HG03432 (cell line): ENCODE results near the gene ADGRB2.
"Not testable (repeated sequence)": the region's sequence is repeated elsewhere in the genome, so short reads cannot be mapped to it uniquely, and the experiment has no call there.

Source experiments
- ATAC-seq: cut with Tn5 transposase; IDR thresholded peaks from one replicate; pipeline ENCODE4 v1.9.1; 2021; ENCODE audit warnings: mild to moderate bottlenecking, moderate library complexity; ENCODE audit not compliant: unreplicated experiment

Gene ADGRB2

DNA sequence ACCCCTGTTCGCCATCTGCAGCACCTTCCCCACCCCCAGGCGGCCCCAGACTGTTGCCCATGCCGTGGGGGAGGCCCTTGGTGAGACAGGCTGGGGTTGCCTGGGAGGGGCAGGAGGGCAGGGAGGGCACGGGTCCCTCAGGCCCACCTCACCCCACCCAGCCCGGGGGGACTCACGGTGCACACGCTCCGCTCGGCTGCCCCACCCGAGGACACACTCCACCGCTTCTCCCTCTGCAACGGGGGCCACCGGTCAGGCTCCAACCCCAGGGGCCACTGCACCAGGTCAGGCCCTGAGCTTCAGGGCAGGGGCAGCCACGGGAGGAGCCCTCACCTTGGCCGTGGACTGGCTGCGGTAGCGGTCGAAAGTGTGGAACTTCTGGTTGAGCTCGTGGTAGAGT lies 36.3 kb downstream of the ADGRB2 start:
- no peak for ATAC-seq

DNA sequence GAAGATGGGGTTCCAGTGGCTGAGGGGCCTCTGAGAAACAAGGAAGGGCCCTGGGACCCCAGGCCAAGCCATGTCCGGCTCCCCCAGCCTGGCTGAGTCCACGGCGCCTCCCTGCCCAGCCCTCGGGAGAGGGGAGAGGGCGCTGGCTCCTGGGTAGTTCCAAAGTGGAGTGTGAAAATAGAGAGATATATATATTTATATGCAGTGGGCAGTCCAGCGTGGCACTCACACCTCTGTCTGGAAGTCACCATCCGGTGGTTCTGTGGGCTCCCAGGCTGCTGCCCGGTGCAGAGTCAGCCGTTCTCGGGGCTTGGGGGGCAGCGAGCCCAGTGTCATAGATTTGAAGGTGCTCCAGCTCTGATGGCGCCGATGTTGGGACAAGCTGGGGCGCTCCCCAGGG lies 36.9 kb downstream of the ADGRB2 start:
- no peak for ATAC-seq

DNA sequence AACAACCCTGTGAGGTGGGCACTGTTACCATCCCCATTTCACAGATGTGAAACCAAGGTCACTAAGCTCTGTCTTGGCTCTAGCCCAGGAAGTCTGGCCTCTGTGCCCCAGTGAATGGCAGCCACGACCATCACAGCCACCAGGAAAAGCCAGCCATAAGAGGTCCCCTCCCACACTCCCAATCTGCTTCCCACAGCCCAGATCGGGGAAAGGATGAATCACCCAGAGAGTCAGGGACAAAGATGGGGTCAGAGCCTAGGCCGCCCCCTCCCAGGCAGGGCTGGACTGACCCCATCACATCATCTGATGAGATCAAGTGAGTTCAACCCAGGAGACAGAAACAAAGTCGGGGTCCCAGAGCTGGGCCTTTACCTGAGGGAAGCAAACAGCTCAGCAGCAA lies 37.4 kb downstream of the ADGRB2 start:
- no peak for ATAC-seq

DNA sequence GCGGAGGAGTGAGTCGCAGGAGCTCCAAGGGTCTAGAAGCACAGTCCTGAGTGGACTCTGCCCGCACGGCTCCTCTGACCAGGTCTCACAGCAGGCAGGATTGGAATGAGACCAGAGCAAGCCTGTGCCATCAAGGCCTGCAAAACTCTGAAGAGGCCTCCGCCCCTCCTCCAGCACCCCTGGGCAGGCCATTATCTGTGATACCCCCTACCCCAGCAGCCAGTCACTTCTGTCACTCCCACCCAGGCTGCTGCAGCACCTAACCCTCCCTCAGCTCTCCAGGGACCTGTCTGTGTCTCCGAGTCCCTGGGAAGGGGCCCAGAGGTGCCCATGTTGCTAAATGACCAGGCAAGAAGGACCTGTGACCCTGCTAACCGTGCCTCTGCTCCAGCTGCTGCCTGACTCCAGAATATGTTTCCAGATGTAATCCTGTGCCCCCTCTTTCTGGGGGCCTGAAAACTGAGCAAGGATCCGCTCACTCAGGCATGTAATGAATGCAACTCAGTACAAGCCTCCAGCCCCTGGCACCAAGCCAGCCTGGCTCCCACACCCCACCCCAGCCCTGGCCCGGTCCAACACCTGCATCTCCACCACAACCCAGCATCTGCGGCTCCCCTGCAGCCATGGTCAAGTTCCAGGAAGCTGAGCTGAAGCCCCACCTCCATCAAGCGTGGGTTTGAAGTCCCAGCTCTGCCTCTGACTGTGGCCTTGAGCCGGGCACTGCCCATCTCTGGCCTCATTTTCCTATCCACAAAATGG lies 38.2 kb downstream of the ADGRB2 start:
- no peak for ATAC-seq

DNA sequence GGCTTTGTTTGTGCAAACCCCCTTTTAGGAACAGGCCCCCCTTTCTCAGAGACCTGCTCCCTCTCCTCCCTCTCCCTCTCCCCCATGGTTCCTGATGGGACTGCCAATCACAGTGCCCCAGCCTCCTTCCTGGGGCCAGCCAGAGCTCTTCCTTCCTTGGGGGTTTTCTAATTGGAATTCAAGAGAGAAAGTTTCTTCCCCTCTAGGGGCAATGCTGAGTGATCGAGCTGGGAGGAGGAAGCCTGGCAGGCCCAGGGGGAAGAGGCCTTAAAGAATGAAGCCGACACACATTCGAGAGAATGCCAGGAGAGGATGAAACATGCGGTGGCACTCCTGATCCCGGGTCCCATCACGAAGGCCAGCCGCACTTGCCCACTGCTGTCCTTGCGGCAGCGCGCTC lies 39.0 kb downstream of the ADGRB2 start:
- no peak for ATAC-seq

DNA sequence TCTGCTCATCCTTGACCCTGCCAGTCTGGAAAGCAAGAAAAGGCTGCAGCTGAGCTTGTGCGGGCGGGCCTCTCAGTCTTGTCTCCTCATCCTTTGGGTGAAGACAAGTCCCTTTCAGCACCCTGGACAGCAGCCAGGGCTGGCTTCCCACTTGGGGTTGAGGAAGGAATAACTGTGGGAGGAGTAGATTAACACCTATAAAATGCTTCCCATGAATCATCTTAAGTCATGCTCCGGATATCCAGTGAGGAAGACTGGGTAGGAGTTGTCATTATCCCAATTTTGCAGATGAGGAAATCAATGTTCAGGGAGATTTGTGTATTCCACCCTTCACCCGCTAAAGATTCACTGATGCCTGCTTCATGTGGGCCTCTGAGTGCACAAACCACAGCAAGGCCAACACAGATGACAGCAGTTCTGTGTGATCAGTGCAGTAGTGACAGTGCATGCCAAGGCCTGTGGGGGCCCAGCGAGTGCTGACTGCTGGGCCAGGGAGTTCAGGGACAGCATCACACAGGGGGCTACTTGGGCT lies 40.2 kb downstream of the ADGRB2 start:
- no peak for ATAC-seq

DNA sequence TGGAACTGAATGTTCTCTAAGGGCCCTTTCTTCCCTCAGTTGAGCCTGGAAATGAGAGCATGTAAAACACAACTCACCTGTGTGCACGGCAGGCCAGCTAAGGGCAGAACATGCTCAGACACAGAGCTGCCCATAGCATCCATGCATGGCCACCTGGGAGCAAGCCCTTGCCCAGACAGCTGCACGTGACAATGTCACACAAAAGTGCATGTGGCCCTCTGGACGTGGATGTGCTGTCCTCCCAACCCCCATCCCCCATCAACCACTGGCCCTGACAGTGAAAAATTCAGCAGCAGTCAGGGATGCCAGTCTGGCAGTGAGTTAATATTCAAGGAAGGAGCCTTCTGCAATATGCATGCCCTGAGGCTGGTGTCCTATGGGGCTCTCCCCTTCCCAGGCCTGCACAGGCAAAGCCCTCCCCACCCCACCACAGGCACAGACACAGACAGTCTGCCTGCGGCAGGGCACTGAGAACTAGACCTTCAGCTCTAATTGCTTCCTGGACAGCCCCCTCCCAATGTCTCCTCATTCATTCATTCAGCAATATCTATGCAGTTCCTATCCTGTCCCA lies 45.7 kb downstream of the ADGRB2 start:
- no peak for ATAC-seq

DNA sequence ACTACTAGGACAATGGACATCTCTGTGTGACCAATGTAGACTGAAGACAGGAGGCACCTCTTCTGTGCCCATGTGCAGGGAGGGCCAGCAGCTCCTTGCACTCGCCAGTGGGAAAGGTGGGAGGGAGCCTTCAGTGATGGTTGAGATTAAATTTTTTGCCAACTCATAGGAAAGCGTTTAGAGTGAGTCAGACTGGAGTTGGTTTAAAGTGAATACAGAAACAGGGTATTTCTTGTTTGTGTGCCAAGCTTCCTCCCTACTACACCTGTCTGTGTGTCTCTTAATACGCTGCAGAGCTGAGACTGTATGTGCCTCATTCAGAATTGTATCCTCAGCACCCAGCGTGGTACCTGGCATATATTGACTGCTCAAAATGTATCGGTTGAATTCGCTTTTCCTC lies 46.8 kb downstream of the ADGRB2 start:
- ATAC-seq = no peak

DNA sequence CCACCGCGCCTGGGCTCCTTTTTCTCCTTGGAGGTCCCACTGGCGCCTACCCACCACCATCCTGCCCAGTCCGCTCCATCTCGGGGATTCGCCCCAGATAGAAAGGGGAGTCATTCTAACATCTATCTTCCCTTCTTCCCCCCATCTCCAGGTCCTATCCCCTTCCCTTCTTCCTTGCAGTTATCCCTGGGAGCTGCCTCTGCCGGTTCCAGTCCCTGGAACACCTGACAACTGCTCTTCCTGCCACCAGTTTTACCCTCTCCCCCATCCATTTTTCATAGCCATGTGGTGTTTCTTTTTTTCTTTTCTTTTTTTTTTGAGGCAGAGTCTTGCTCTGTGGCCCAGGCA lies 48.3 kb downstream of the ADGRB2 start:
- no peak for ATAC-seq

DNA sequence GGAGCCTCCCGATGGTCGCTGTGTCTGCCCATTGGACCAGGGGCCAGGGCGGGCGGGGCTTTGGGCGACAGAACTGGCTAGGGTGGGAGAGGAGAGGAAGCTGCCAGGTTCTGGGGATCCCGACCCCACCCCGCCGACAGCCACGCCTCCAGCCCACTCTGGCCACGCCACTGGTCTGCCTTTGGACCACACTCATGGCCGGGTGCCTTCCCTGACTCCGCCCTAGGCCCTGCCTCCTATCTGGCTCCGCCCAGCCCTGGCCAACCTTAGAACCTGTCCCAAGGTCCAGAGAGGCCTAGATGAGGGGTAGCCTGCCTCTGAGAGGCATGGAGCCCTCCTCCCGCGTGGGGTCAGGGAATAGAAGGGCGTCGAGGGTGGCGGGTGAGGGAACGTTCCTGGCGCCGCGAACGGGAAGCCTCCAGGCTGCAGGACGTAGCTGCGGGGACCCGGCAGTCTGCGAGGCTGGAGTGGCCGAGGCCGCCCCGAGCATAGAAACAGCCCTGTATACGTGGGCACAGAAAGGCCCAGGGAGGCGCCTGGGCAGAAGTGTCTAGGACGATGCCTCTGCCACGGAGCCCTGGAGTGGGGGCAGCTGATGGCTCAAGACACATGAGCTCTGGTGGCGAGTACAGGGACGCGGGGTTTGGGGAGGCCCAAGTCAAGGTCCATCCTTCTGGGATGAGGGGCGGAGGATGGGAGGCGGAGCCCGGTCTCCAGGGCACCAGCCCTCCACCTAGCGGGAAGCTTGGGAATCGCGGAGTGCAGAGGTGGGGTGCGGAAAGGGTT lies 48.9 kb downstream of the ADGRB2 start:
- ATAC-seq = no peak

DNA sequence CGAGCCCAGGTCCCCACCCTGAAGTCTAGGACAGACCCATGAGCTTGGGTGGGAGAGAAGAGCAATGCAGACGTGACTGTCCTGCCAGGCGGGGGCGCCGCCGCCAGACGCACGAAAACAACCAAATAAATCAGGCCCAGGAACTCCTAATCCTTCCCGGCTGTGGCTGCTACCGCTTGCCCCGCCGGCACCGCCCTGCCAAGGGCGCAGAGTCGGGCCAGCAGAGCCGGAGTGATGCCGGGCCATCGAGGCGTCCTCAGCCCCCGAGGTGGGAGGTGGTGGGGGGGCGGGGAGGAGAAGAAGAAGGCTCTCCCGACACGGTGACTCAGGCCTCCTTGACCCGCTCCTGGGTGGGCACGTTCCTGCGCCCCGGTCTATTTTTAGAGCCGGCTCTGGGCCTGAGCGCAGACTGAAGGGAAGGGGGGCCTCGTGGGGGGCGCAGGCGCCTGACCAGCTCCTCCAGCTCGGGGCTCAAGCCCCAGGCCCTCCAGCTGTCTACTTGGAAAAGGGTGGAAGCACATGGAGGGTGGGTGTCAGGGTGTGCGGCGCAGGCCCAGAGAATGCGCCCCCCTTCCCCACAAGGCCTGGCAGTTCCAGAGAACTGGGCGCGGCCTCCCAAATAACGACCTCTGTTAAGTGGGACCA lies 49.6 kb downstream of the ADGRB2 start:
- no peak for ATAC-seq

DNA sequence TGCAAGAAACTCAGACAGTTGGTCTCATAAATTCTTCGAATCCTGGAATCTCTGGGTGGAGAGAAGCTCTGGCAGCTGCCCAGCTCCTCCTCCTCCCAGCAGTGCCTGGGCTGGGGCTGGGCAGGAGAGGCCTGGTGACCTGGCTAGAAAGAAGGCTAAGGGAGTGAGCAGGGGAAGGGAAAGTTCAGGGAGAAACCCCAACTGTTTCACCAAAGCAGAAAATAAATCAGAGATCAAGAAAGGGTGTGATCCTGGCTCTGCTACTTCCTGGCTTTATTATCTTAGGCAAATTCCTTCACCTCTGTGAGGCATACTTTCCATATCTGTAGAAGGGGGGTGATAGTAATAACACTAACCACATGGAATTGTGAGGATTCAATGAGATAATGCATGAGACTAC lies 51.5 kb downstream of the ADGRB2 start:
- no peak for ATAC-seq

DNA sequence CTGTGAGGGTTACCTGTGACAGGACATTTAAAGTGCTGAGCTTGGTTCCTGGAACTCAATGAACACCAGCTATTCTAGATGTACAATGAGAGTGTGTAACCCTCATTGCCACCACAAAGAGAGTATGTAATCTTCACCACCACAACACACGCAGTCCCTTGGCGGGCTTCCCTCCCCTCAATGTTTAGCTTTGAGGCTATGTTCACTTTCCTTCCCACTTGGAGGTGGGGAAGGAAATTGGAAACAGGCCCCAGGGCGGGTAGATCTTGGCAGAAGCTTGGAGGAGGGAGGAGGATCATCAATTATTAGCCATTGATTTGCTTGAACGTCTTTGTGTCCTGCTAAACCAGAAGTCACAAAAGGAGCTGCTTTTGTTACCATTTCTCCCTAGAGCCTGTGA lies 52.1 kb downstream of the ADGRB2 start:
- ATAC-seq = no peak

DNA sequence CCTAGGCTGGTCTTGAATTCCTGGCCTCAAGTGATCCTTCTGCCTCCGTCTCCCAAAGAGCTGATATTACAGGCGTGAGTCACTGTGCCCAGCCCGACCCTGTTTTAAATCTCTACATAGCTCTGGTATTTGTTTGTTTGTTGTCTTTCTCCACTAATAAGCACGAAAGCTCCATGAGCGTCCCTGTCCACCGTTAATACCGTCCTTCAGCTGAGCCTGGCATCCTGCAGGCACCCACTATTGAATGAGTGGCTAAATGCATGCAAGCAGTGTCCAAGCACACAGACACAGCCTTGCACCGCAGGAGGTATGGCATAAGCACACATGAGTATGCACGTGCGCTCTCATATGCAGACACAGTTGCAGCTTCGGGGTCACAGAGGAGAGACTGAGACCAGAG lies 55.8 kb downstream of the ADGRB2 start:
- no peak for ATAC-seq

DNA sequence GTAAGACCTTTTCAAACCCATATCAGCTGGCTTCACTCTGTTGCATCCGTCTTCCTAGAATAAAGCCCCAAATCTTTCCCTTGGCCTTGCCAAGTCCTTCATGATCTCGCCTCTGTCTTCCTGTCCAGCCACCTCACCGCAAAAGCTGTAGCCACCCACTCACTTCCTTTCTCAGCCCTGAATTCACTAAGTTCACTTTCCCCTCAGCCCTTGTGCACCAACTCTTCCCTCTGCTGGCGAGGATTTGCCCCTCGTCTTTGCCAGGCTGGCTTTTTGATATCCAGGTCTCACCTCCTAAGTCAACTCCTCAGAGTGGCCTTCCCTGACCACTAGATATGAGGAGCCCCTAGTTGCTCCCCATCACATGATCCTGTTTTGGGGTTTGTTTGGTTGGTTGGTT lies 56.4 kb downstream of the ADGRB2 start:
- no peak for ATAC-seq

DNA sequence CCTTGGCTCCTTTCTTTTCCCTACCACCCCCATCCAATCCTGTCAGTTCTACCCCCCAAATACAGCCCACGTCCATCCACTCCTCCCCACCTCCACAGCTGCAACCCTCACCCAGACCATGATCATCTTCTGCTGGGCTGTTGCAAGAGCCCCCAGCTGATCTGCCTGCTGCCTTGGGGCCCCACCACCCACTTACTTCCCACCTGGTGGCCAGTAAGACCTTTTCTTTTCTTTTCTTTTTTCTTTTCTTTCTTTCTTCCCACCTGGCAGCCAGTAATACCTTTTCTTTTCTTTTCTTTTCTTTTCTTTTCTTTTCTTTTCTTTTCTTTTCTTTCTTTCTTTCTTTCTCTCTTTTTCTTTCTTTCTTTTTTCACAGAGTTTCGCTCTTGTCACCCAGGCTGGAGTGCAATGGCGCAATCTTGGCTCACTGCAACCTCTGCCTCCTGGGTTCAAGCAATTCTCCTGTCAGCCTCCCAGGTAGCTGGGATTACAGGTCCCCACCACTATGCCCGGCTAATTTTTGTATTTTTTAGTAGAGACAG lies 57.0 kb downstream of the ADGRB2 start:
- ATAC-seq = not testable (repeated sequence)

DNA sequence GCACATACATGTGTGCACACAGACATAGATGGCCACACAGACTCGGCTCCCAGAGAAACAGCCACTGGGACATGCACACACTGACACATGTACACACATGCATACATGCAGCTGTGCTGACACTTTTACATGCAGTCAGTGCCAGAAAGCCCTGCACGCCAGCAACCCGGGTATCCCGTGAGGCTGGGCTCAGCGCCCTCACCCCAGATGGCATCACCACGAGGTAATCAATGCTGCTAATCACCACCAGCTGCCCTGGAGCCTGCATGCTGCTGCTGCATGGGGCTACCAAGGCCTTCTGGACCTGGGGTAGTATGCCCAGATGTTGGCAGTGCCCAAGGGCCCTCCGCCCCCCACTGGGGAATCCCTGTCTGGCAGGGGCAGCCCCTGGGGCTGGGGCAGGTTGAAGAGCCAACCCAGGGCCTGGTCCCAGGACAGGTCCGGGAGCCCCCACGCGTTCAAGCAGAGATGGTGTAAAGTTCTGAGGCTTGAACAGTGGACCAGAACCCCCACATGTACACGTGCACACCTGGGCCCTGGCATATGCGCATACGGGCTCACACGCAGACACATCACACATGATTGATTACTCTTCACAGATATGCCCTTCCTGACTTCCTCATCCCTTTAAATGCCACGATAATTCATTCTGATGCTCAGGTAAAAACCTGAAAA lies 57.6 kb downstream of the ADGRB2 start:
- ATAC-seq = no peak

DNA sequence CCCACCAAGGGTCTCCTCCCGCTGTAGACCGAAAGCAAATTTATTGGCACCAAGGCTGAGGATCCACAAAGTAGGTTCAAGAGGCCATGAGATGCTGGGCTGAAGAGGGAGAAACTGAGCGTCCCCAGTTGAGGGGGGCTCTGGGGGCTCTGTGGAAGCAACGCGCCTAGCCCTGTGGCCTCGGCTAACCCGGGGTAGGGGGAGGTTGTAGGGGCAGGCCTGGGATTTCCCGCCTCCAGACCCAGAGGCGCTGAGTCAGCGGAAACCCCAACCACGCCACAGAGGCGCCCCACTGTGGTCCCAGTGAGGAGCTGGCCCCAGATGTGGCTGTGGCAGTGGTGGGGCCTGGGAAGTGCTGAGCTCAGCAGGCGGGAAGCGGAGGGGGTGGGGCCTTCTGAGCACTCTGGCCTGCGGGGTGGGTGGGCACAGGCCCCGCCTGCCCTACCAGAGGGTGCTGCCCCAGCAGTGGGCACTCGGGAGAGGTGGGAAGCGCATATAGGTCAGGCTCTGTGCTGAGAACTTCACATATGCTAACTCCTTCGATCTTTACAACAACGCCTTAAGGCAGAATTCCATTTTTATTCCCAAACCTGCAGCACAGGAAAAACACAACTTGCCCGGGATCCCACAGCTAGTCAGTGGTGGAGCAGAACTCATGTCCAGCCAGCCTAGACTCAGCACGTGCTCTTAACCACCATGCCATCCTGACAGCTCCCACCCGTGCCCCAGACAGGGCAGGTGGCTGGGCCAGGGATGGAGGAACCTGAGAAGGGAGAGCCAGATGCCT lies 58.9 kb downstream of the ADGRB2 start:
- ATAC-seq = peak; percentile 43

DNA sequence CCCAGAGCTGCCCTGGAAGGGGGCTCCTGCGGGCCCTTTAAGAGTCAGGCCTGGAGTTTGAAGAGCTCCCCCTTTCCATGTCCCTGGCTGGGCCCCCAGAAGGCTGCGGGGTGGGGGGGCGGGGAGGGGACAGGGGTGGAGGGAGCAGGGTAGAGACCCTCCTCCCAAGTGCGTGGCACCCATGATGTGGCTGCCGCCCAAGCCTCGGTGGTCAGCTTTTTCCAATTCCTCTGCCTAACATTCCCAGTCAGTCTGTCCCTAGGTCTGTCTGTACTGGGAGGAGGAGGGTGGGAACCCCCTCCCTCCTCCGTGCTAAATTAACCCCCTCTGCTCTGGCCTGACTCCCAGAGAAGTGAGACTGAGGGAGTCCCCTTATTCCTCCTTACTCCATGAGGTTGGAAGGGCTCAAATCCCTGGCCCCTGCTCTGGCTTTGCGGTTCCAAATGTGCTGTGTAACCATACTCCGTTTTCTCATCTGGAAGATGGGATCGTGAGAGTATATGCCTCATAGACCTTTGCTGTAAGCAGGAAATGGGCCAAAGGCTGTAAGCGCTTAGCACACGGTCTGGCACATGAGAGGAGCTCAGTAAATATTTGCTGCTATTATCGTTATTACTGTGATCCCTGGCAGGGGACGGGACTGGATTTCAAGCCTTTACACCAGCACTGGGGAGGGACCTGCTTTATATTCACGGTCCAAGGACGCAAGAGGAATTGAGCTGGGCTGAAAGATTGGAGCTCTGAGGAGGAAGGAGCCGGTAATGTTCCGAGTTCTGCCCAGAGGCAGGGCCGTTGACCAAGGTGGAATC lies 59.7 kb downstream of the ADGRB2 start:
- peak; percentile 8 for ATAC-seq
